ENCODE measurements around the gene IPP.

The IPP gene

DNA sequence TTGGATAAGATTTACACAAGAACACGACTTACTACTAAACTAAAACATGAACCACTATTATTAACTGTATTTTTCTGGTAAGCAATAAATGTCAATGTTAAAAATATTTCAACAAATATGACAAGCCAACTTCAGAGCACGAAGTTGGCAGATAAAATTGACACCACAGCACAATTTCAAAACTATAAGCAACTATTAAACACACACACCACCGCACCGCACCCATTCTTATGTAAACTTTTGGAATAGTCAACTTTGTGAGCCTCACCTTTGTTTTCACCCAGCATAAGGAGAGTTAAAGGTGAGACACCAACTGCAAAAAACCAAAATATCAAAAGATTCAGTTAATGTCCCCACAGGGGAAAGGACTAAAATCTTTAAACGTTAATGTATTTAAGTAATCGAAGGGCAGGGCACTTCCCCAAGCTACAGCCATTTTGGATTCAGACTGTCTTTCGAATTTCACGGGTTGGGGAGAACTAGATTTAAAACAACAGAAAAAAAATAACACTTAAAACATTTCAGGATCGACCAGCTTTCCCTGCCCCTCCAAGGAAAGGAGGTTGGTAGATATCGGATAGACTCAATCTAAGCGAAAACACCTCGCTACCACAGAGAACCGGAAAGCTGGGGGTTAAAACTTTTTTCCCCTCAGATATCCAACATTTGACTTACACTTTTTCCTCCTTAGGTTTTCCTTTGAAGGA lies 65.0 kb downstream of the IPP start:
- no peaks in the 10 kb centered on the region for H3K27me3 ChIP-seq (ENCODE audit: control insufficient read depth in 3 of 3, insufficient read depth in 3 of 3, low read depth in 1 of 3, low read length in 3 of 3)
- H3K27ac ChIP-seq (replicated peaks; ENCODE audit: low read length) = peak overlapping the region; percentile 91
- H3K4me1 ChIP-seq (ENCODE audit: control insufficient read depth in 2 of 2, insufficient read depth in 1 of 2, low read depth in 1 of 2, low read length in 2 of 2) = peaks cover 2 to 4% of the 10 kb centered on the region in 2 donors
- no peak overlapping the region for H2BK12ac ChIP-seq (ENCODE audit: low read length)
- H2AK5ac ChIP-seq (ENCODE audit: low read depth, low read length) = no peak overlapping the region
- no peak for DNase-seq (ENCODE audit: low spot score)
- no peak overlapping the region for H2BK120ac ChIP-seq (ENCODE audit: low read depth, low read length)
- no peaks in the 10 kb centered on the region for H3K9me3 ChIP-seq (replicated peaks in 1 of 2; ENCODE audit: control insufficient read depth in 2 of 2, insufficient read depth in 1 of 2, low read depth in 1 of 2, low read length in 2 of 2)
- peak overlapping the region; percentile 74 to 94 for H3K4me3 ChIP-seq (ENCODE audit: low read length in 2 of 2)
- peaks cover 0 to 11% of the 10 kb centered on the region in 2 donors for H3K36me3 ChIP-seq (replicated peaks in 1 of 2; ENCODE audit: control insufficient read depth in 2 of 2, insufficient read depth in 2 of 2, low read length in 2 of 2)
- peak overlapping the region; percentile 93 for H2AFZ ChIP-seq (ENCODE audit: low read length)
- H3K4me2 ChIP-seq (ENCODE audit: insufficient read depth, low read length, poor library complexity, severe bottlenecking) = peak overlapping the region; percentile 34
- no peak overlapping the region for H3K23ac ChIP-seq (ENCODE audit: low read depth, low read length, poor library complexity)
- no peak overlapping the region for H2BK15ac ChIP-seq (ENCODE audit: low read length)
- no peak overlapping the region for H2BK5ac ChIP-seq (ENCODE audit: low read length)
- H3K18ac ChIP-seq (ENCODE audit: low read length) = no peak overlapping the region
- H4K8ac ChIP-seq (ENCODE audit: low read depth, low read length) = no peak overlapping the region
- H3K79me1 ChIP-seq (ENCODE audit: low read depth, low read length) = peaks cover 2% of the 10 kb centered on the region
- no peak overlapping the region for H4K91ac ChIP-seq (ENCODE audit: low read depth, low read length, poor library complexity)
- H3K14ac ChIP-seq (ENCODE audit: low read length) = no peak overlapping the region
- H3K9ac ChIP-seq (ENCODE audit: low read depth, low read length, poor library complexity) = no peak overlapping the region
- no CpG with 5 or more reads among the region's 13 CpGs for WGBS, 2 donors (ENCODE audit: extremely low coverage in 2 of 2, insufficient read length in 2 of 2, insufficient replicate concordance in 1 of 2)
- no peak overlapping the region for H3K4ac ChIP-seq (ENCODE audit: low read length)

- H3K27ac ChIP-seq (replicated peaks; ENCODE audit: low read length) = no peak overlapping the region
- WGBS, 2 donors (ENCODE audit: extremely low coverage in 2 of 2, insufficient read length in 2 of 2, insufficient replicate concordance in 1 of 2) = no CpG with 5 or more reads among the region's 2 CpGs
- H3K18ac ChIP-seq (ENCODE audit: low read length) = no peak overlapping the region
These were observed 66.1 kb downstream of the IPP start for GRCh38 chr1:45684402-45684801.

DNA sequence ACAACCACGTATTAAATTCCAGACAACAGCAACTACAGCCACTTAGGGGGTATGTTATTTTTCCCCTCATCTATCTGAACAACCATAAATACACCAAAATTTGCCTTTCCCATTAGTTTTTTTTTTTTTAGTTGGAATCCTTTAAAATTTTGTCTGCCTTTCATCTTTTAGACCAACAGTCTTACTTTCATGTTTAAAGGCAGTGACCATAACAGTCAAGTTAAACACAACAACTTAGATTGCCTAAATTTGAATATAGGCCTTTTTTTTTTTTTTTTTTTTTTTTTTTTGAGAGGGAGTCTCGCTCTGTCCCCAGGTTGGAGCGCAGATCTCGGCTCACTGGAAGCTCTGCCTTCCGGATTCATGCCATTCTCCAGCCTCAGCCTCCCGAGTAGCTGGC lies 67.5 kb downstream of the IPP start:
- H3K27ac ChIP-seq (replicated peaks; ENCODE audit: low read length) = no peak overlapping the region
- WGBS, 2 donors (ENCODE audit: extremely low coverage in 2 of 2, insufficient read length in 2 of 2, insufficient replicate concordance in 1 of 2) = no CpG with 5 or more reads among the region's 6 CpGs
- H3K23ac ChIP-seq (ENCODE audit: low read depth, low read length, poor library complexity) = no peak overlapping the region
- no peak overlapping the region for H2BK120ac ChIP-seq (ENCODE audit: low read depth, low read length)
- no peak overlapping the region for H4K91ac ChIP-seq (ENCODE audit: low read depth, low read length, poor library complexity)
- no peaks in the 10 kb centered on the region for H3K9me3 ChIP-seq (replicated peaks in 1 of 2; ENCODE audit: control insufficient read depth in 2 of 2, insufficient read depth in 1 of 2, low read depth in 1 of 2, low read length in 2 of 2)
- no peak overlapping the region for H2BK5ac ChIP-seq (ENCODE audit: low read length)
- H3K9ac ChIP-seq (ENCODE audit: low read depth, low read length, poor library complexity) = no peak overlapping the region
- DNase-seq (ENCODE audit: low spot score) = no peak
- no peak overlapping the region for H3K4me2 ChIP-seq (ENCODE audit: insufficient read depth, low read length, poor library complexity, severe bottlenecking)
- no peak overlapping the region for H2AFZ ChIP-seq (ENCODE audit: low read length)
- H2BK15ac ChIP-seq (ENCODE audit: low read length) = no peak overlapping the region
- H3K4ac ChIP-seq (ENCODE audit: low read length) = no peak overlapping the region
- no peak overlapping the region for H3K4me3 ChIP-seq (ENCODE audit: low read length in 2 of 2)
- no peak overlapping the region for H3K18ac ChIP-seq (ENCODE audit: low read length)
- peaks cover 0 to 6% of the 10 kb centered on the region in 2 donors for H3K4me1 ChIP-seq (ENCODE audit: control insufficient read depth in 2 of 2, insufficient read depth in 1 of 2, low read depth in 1 of 2, low read length in 2 of 2)
- H2AK5ac ChIP-seq (ENCODE audit: low read depth, low read length) = no peak overlapping the region
- peaks cover 0 to 12% of the 10 kb centered on the region in 2 donors for H3K36me3 ChIP-seq (replicated peaks in 1 of 2; ENCODE audit: control insufficient read depth in 2 of 2, insufficient read depth in 2 of 2, low read length in 2 of 2)
- peaks cover 3% of the 10 kb centered on the region for H3K79me1 ChIP-seq (ENCODE audit: low read depth, low read length)
- H2BK12ac ChIP-seq (ENCODE audit: low read length) = no peak overlapping the region
- no peak overlapping the region for H3K14ac ChIP-seq (ENCODE audit: low read length)
- H3K27me3 ChIP-seq (ENCODE audit: control insufficient read depth in 3 of 3, insufficient read depth in 3 of 3, low read depth in 1 of 3, low read length in 3 of 3) = no peaks in the 10 kb centered on the region
- H4K8ac ChIP-seq (ENCODE audit: low read depth, low read length) = no peak overlapping the region

More at GRCh38 chr1:45684402-45684801, 66.1 kb downstream of the IPP start:
- peaks cover 2 to 4% of the 10 kb centered on the region in 2 donors for H3K4me1 ChIP-seq (ENCODE audit: control insufficient read depth in 2 of 2, insufficient read depth in 1 of 2, low read depth in 1 of 2, low read length in 2 of 2)
- no peak overlapping the region for H4K8ac ChIP-seq (ENCODE audit: low read depth, low read length)
- H2BK12ac ChIP-seq (ENCODE audit: low read length) = no peak overlapping the region
- no peak for DNase-seq (ENCODE audit: low spot score)
- no peak overlapping the region for H2AFZ ChIP-seq (ENCODE audit: low read length)
- no peak overlapping the region for H3K14ac ChIP-seq (ENCODE audit: low read length)
- no peak overlapping the region for H3K4ac ChIP-seq (ENCODE audit: low read length)
- no peak overlapping the region for H3K23ac ChIP-seq (ENCODE audit: low read depth, low read length, poor library complexity)
- no peak overlapping the region for H2AK5ac ChIP-seq (ENCODE audit: low read depth, low read length)
- peak overlapping the region in 1 of 2 donors; percentile 74 for H3K4me3 ChIP-seq (ENCODE audit: low read length in 2 of 2)
- no peaks in the 10 kb centered on the region for H3K9me3 ChIP-seq (replicated peaks in 1 of 2; ENCODE audit: control insufficient read depth in 2 of 2, insufficient read depth in 1 of 2, low read depth in 1 of 2, low read length in 2 of 2)
- peaks cover 0 to 4% of the 10 kb centered on the region in 2 donors for H3K36me3 ChIP-seq (replicated peaks in 1 of 2; ENCODE audit: control insufficient read depth in 2 of 2, insufficient read depth in 2 of 2, low read length in 2 of 2)
- H2BK5ac ChIP-seq (ENCODE audit: low read length) = no peak overlapping the region
- H2BK120ac ChIP-seq (ENCODE audit: low read depth, low read length) = no peak overlapping the region
- H4K91ac ChIP-seq (ENCODE audit: low read depth, low read length, poor library complexity) = no peak overlapping the region
- no peak overlapping the region for H2BK15ac ChIP-seq (ENCODE audit: low read length)
- no peak overlapping the region for H3K4me2 ChIP-seq (ENCODE audit: insufficient read depth, low read length, poor library complexity, severe bottlenecking)
- peaks cover 1% of the 10 kb centered on the region for H3K79me1 ChIP-seq (ENCODE audit: low read depth, low read length)
- no peak overlapping the region for H3K9ac ChIP-seq (ENCODE audit: low read depth, low read length, poor library complexity)
- H3K27me3 ChIP-seq (ENCODE audit: control insufficient read depth in 3 of 3, insufficient read depth in 3 of 3, low read depth in 1 of 3, low read length in 3 of 3) = no peaks in the 10 kb centered on the region

- Histone ChIP-seq H3K27me3 (ENCODE audit: control insufficient read depth in 3 of 3, insufficient read depth in 3 of 3, low read depth in 1 of 3, low read length in 3 of 3) (no peaks in the 10 kb centered on the region), H3K9ac (ENCODE audit: low read depth, low read length, poor library complexity) (no peak overlapping the region), H2AK5ac (ENCODE audit: low read depth, low read length) (no peak overlapping the region), H3K36me3 (replicated peaks in 1 of 2; ENCODE audit: control insufficient read depth in 2 of 2, insufficient read depth in 2 of 2, low read length in 2 of 2) (peaks cover 0 to 27% of the 10 kb centered on the region in 2 donors), H2BK5ac (ENCODE audit: low read length) (no peak overlapping the region), H3K18ac (ENCODE audit: low read length) (no peak overlapping the region), H3K27ac (replicated peaks; ENCODE audit: low read length) (no peak overlapping the region), H2BK120ac (ENCODE audit: low read depth, low read length) (no peak overlapping the region), H3K79me1 (ENCODE audit: low read depth, low read length) (peaks cover 6% of the 10 kb centered on the region), H3K4me3 (ENCODE audit: low read length in 2 of 2) (no peak overlapping the region), H3K4ac (ENCODE audit: low read length) (no peak overlapping the region), H3K4me2 (ENCODE audit: insufficient read depth, low read length, poor library complexity, severe bottlenecking) (no peak overlapping the region), H3K23ac (ENCODE audit: low read depth, low read length, poor library complexity) (no peak overlapping the region), H3K4me1 (ENCODE audit: control insufficient read depth in 2 of 2, insufficient read depth in 1 of 2, low read depth in 1 of 2, low read length in 2 of 2) (peaks cover 0 to 3% of the 10 kb centered on the region in 2 donors), H3K9me3 (replicated peaks in 1 of 2; ENCODE audit: control insufficient read depth in 2 of 2, insufficient read depth in 1 of 2, low read depth in 1 of 2, low read length in 2 of 2) (peaks cover 0 to 4% of the 10 kb centered on the region in 2 donors), H2BK15ac (ENCODE audit: low read length) (no peak overlapping the region), H4K8ac (ENCODE audit: low read depth, low read length) (no peak overlapping the region), H2AFZ (ENCODE audit: low read length) (no peak overlapping the region), H3K14ac (ENCODE audit: low read length) (no peak overlapping the region), H4K91ac (ENCODE audit: low read depth, low read length, poor library complexity) (no peak overlapping the region), H2BK12ac (ENCODE audit: low read length) (no peak overlapping the region)
- DNase-seq (ENCODE audit: low spot score) = no peak
- WGBS, 2 donors (ENCODE audit: extremely low coverage in 2 of 2, insufficient read length in 2 of 2, insufficient replicate concordance in 1 of 2) = no CpG with 5 or more reads among the region's 3 CpGs
These were observed 71.3 kb downstream of the IPP start for GRCh38 chr1:45679123-45679522.
